Endothelial cell (in vitro differentiated cells): ENCODE results near the gene DOK5. TPM values are rescaled to one million over a fixed set of nuclear protein-coding genes. Genes with fewer than 3 reads are reported as not detected.

Experiments
- DNase-seq: peaks from one replicate; pipeline ENCODE4 v3.0.0; 2021; ENCODE audit warnings: low spot score
- H3K27ac Mint-ChIP-seq: one replicate; pipeline ENCODE4 v1.8.0; 2021; ENCODE audit warnings: mixed read lengths, inconsistent platforms; ENCODE audit not compliant: unreplicated experiment
- H3K27me3 Mint-ChIP-seq: one replicate; pipeline ENCODE4 v1.8.0; 2021; ENCODE audit warnings: mild to moderate bottlenecking, moderate library complexity, mixed read lengths, inconsistent platforms; ENCODE audit not compliant: unreplicated experiment
- H3K36me3 Mint-ChIP-seq: one replicate; pipeline ENCODE4 v1.8.0; 2021; ENCODE audit warnings: mild to moderate bottlenecking, low read depth, mixed read lengths, inconsistent platforms; ENCODE audit not compliant: unreplicated experiment
- H3K4me1 Mint-ChIP-seq: one replicate; pipeline ENCODE4 v1.8.0; 2021; ENCODE audit warnings: mild to moderate bottlenecking, mixed read lengths, inconsistent platforms; ENCODE audit not compliant: unreplicated experiment
- H3K4me3 Mint-ChIP-seq: one replicate; pipeline ENCODE4 v1.8.0; 2021; ENCODE audit warnings: mild to moderate bottlenecking, mixed read lengths, inconsistent platforms; ENCODE audit not compliant: unreplicated experiment
- H3K9me3 Mint-ChIP-seq: one replicate; pipeline ENCODE4 v1.8.0; 2021; ENCODE audit warnings: mixed read lengths, inconsistent platforms; ENCODE audit not compliant: unreplicated experiment
- total RNA-seq: library from RNA; stranded (reverse); fragmentation: NEBNext Ultra II Directional; extraction: Animal tissue kit (Norgen Biotek cat#: 25700); gene quantifications from one replicate; pipeline ENCODE4 v1.2.1, GENCODE V29; 2021; ENCODE audit not compliant: unreplicated experiment
- TF ChIP-seq, protein P1 (sequence below): fragments of 200-600 bp; sonication (generic); IDR thresholded peaks from one replicate; pipeline ENCODE4 v1.5.0; 2021; ENCODE audit warnings: antibody characterized with exemption; ENCODE audit not compliant: unreplicated experiment

Gene DOK5
- total RNA-seq, 1 donor from 2014 or later = 0.26 TPM

DNA sequence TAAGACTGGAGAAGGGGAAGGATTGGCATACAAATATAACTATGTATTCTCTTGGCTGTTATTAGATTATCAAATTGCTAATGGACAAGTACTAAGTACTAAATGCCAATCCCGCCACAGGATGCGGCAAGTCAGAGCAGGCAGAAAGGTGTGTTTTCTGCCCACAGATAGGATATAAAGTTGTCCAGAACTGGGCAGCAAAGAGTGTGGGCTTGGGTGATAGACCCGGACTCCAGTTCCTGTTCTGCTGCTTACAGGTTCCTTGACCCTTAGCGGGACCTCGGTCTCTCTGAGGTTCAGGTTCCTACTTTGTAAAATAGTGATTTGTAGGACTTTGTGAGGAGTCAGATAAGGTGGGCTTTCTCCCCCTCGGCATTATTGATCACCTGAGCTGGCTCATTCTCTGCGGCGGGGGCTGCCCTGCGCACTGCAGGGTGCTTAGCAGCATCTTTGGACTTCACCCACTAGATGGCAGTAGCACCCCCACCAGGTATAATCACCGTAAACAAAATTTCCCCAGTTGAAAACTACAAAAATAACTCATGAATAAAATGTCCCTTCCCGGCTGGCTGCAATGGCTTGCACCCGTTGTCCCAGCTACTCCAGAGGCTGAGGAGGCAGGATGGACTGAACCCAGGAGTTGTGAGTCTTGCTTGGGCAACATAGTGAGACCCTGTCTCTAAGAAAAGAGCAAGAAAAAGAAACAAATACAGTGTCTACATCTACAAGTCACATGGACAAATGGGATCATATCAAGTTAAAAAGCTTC, 193.1 kb downstream of the DOK5 start:
- no peaks in the 10 kb centered on the region for H3K36me3 Mint-ChIP-seq
- TF ChIP-seq, protein P1, sequence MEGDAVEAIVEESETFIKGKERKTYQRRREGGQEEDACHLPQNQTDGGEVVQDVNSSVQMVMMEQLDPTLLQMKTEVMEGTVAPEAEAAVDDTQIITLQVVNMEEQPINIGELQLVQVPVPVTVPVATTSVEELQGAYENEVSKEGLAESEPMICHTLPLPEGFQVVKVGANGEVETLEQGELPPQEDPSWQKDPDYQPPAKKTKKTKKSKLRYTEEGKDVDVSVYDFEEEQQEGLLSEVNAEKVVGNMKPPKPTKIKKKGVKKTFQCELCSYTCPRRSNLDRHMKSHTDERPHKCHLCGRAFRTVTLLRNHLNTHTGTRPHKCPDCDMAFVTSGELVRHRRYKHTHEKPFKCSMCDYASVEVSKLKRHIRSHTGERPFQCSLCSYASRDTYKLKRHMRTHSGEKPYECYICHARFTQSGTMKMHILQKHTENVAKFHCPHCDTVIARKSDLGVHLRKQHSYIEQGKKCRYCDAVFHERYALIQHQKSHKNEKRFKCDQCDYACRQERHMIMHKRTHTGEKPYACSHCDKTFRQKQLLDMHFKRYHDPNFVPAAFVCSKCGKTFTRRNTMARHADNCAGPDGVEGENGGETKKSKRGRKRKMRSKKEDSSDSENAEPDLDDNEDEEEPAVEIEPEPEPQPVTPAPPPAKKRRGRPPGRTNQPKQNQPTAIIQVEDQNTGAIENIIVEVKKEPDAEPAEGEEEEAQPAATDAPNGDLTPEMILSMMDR = peak; percentile 69
- H3K4me1 Mint-ChIP-seq = peaks cover 3% of the 10 kb centered on the region
- no peak overlapping the region for H3K27ac Mint-ChIP-seq
- peak; percentile 49 for DNase-seq
- H3K4me3 Mint-ChIP-seq = no peak overlapping the region
- peaks cover 1% of the 10 kb centered on the region for H3K27me3 Mint-ChIP-seq
- no peaks in the 10 kb centered on the region for H3K9me3 Mint-ChIP-seq

DNA sequence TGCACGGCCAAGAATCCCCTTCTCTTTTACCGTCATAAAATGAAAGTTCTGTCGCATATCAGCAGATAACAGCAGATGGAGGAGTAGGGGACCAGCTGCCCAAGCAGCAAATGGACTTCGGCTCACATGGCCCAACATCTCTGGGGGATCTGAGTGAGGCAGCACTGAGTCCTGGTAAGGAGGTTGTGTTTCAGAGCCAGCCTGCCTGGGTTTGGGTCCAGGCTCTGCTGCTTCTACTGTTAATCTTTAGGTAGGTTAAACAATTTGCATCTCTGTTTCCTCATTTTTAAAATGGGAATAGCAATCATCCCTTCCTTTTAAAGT, 193.6 kb downstream of the DOK5 start:
- no peaks in the 10 kb centered on the region for H3K36me3 Mint-ChIP-seq
- peaks cover 1% of the 10 kb centered on the region for H3K27me3 Mint-ChIP-seq
- peaks cover 4% of the 10 kb centered on the region for H3K9me3 Mint-ChIP-seq
- H3K27ac Mint-ChIP-seq = no peak overlapping the region
- peaks cover 3% of the 10 kb centered on the region for H3K4me1 Mint-ChIP-seq
- TF ChIP-seq, protein P1 = no peak
- no peak for DNase-seq
- no peak overlapping the region for H3K4me3 Mint-ChIP-seq

DNA sequence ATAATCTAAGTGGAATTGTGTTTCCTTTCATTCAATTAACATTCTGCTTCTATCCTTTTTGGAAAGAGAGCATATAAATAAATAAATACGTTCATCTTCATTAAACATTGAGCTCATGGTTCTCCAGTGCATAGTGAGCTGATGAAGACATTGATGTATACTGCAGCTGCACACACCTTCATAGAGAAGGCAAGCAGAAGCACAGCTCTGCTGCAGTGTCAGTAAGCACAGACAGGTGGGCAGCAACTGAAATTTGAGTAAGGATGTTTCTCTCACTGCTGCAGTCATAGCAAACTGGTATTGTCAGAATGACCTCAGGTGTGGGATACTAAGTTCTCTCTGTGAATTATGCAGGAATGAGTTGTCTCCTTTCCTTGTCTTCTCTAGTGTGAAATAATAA, 202.9 kb downstream of the DOK5 start:
- Mint-ChIP-seq H3K36me3 (no peaks in the 10 kb centered on the region), H3K27ac (no peak overlapping the region), H3K4me3 (no peak overlapping the region), H3K9me3 (peaks cover 4% of the 10 kb centered on the region), H3K27me3 (no peaks in the 10 kb centered on the region), H3K4me1 (no peaks in the 10 kb centered on the region)
- TF ChIP-seq, protein P1 = no peak
- DNase-seq = no peak

DNA sequence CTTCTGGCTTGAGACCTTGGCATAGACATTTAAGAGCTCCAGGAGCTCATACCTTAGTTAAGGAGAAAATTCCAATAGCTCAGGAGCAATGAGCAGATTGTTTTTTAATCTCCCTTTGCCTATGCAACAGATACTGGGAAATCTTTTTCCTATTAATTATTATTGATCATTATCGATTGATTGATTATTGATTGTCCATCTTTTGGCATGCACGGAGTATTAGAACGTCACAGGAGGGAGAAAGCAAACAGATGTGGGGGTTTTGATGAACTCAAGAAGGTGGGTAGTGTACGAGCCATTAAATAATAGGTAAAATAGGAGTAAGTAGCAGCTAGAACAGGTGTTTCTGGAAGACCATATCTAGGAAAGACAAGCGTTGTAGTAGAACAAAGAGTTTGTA, 205.0 kb downstream of the DOK5 start:
- no peak for DNase-seq
- no peak overlapping the region for H3K4me3 Mint-ChIP-seq
- no peaks in the 10 kb centered on the region for H3K4me1 Mint-ChIP-seq
- no peaks in the 10 kb centered on the region for H3K27me3 Mint-ChIP-seq
- TF ChIP-seq, protein P1 = no peak
- peaks cover 7% of the 10 kb centered on the region for H3K9me3 Mint-ChIP-seq
- H3K36me3 Mint-ChIP-seq = no peaks in the 10 kb centered on the region
- no peak overlapping the region for H3K27ac Mint-ChIP-seq

DNA sequence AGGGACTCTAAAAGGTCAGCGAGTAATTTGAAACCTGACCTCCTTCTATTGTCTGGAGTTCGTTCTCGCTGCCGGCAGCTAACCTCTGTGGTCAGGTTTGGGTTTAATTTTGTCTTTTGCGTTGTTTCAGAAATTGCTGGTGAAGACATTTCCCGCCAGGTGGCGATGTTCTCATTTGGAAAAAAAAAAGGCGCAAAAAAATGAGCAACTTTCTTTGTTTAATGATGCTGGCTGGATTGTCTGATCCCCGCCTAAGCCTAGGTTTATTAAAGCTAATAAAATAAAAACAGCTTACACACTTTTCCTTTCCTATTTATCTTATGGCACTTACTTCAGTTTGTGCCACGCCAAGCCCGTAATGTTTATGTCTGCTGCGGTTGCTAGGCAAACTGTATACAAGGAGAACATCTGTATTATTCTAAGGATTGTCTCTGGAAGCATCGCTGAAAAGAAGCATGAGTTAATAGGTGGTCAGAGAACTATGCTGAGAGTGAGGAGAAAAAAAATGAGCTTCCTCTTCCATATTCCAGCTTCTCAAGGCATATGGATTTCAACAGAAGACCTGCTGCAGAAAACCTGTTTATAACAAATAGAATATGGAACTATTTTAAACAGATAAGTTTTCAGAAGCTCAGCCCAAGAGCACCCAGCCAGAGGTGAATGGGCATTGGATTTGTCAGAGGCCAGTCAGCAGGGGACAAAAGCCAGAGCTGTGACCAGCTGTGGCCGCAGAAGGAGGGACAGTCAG, 205.7 kb downstream of the DOK5 start:
- Mint-ChIP-seq H3K27ac (no peak overlapping the region), H3K36me3 (no peaks in the 10 kb centered on the region), H3K4me3 (no peak overlapping the region), H3K4me1 (no peaks in the 10 kb centered on the region), H3K9me3 (peaks cover 13% of the 10 kb centered on the region), H3K27me3 (no peaks in the 10 kb centered on the region)
- TF ChIP-seq, protein P1 = peak; percentile 84
- peak; percentile 39 for DNase-seq
